ENCODE data around the gene PFDN4. TPM values are rescaled to one million over a fixed set of nuclear protein-coding genes. Genes with fewer than 3 reads are reported as not detected.

PFDN4 gene
- total RNA-seq, 1 donor from 2014 or later: 33.0 TPM

- intact Hi-C loops (cut with micrococcal nuclease): no loop called here
Measured at GRCh38 chr20:54200487-54201267, 7.2 kb upstream of the PFDN4 start.

- intact Hi-C loops (cut with micrococcal nuclease): no loop called here
Measured at GRCh38 chr20:54201268-54201846, 6.5 kb upstream of the PFDN4 start.

GRCh38 chr20:54203281-54203680, 4.6 kb upstream of the PFDN4 start:
- intact Hi-C loops (cut with micrococcal nuclease): no loop called here

- intact Hi-C loops (cut with micrococcal nuclease): no loop called here
Measured at GRCh38 chr20:54204063-54204462, 3.8 kb upstream of the PFDN4 start.

- intact Hi-C loops (cut with micrococcal nuclease): no loop called here
Measured at GRCh38 chr20:54204481-54204880, 3.4 kb upstream of the PFDN4 start.

- intact Hi-C loops (cut with micrococcal nuclease): loop anchor here (5.0 kb wide), 2 partner anchors 628 to 1133 kb away; no protein-coding TSS in a partner anchor
Measured at GRCh38 chr20:54205450-54205849, 2.4 kb upstream of the PFDN4 start.

- intact Hi-C loops (cut with micrococcal nuclease): loop anchor here (5.0 kb wide), 2 partner anchors 630 to 1135 kb away; no protein-coding TSS in a partner anchor
Measured at GRCh38 chr20:54207053-54207742, 689 bp upstream of the PFDN4 start.

- intact Hi-C loops (cut with micrococcal nuclease): loop anchor here (1.0 to 5.0 kb wide), 5 partner anchors 9 to 1136 kb away; no protein-coding TSS in a partner anchor
Measured at GRCh38 chr20:54208548-54209176, 775 bp downstream of the PFDN4 start.

- intact Hi-C loops (cut with micrococcal nuclease): loop anchor here (2.0 to 5.0 kb wide), 3 partner anchors 261 to 1137 kb away; no protein-coding TSS in a partner anchor
Measured at GRCh38 chr20:54209216-54209813, 1.4 kb downstream of the PFDN4 start.

GRCh38 chr20:54212226-54212625, 4.3 kb downstream of the PFDN4 start:
- intact Hi-C loops (cut with micrococcal nuclease): no loop called here

- intact Hi-C loops (cut with micrococcal nuclease): no loop called here
Measured at GRCh38 chr20:54212871-54213270, 5.0 kb downstream of the PFDN4 start.

GRCh38 chr20:54214566-54214965, 6.7 kb downstream of the PFDN4 start:
- intact Hi-C loops (cut with micrococcal nuclease): no loop called here

GRCh38 chr20:54215157-54215789, 7.4 kb downstream of the PFDN4 start:
- intact Hi-C loops (cut with micrococcal nuclease): no loop called here

GRCh38 chr20:54217762-54218161, 9.9 kb downstream of the PFDN4 start:
- intact Hi-C loops (cut with micrococcal nuclease): no loop called here

- intact Hi-C loops (cut with micrococcal nuclease): no loop called here
Measured at GRCh38 chr20:54218470-54218869, 10.6 kb downstream of the PFDN4 start.

- intact Hi-C loops (cut with micrococcal nuclease): loop anchor here (1.0 kb wide), 1 partner anchor 426 kb away; no protein-coding TSS in a partner anchor
Measured at GRCh38 chr20:54219751-54220426, 12.0 kb downstream of the PFDN4 start.

GRCh38 chr20:54220722-54221121, 12.8 kb downstream of the PFDN4 start:
- intact Hi-C loops (cut with micrococcal nuclease): loop anchor here (1.0 kb wide), 2 partner anchors 12 to 426 kb away; partner anchors contain the start of gene PFDN4

GRCh38 chr20:54221353-54221752, 13.5 kb downstream of the PFDN4 start:
- intact Hi-C loops (cut with micrococcal nuclease): loop anchor here (1.0 kb wide), 1 partner anchor 13 kb away; the partner anchor contains the start of gene PFDN4

GRCh38 chr20:54221996-54222890, 14.4 kb downstream of the PFDN4 start:
- intact Hi-C loops (cut with micrococcal nuclease): loop anchor here (1.0 kb wide), 1 partner anchor 14 kb away; the partner anchor contains the start of gene PFDN4

Measured in T-helper 1 cell treated with Interleukin-12 subunit alpha and Interleukin-12 subunit beta and Interleukin-4 antibody, amounts not matched to agents 30 ng/mL and 1 ng/mL, for 36 hours (primary cell).